ENCODE data around the gene SIK2.

GRCh38 chr11:111566324-111566723 lies 35.9 kb upstream of the SIK2 start:
- TF ChIP-seq POLR2AphosphoS5 (IDR thresholded peaks at IDR 0.05; ENCODE audit: low read depth): no peak
- TF ChIP-seq REST (IDR thresholded peaks at IDR 0.05; ENCODE audit: insufficient replicate concordance, low read depth): no peak
- no peak for TF ChIP-seq CTCF (IDR thresholded peaks at IDR 0.05; ENCODE audit: insufficient read depth, low read length)
- no peak for TF ChIP-seq SPI1 (IDR thresholded peaks at IDR 0.05; ENCODE audit: borderline replicate concordance, low read depth)
